Stomach (tissue), 4 donors: ENCODE results near the gene MS4A4E.

ENCODE experiments used
- POLR2A ChIP-seq, 4 donors: fragments of 450-650 bp; IDR thresholded peaks; one replicate each; pipeline ENCODE4 v1.6.1; 2016; ENCODE audit warnings: antibody characterized with exemption in 4 of 4, control low read depth in 2 of 4, mild to moderate bottlenecking in 1 of 4, moderate library complexity in 1 of 4
- TF ChIP-seq, protein P1 (sequence below), 7 experiments: fragments of 450-650 bp in 4 of 7; fragments of 200-600 bp in 3 of 7; sonication (generic) in 3 of 7; IDR thresholded peaks; one replicate each; pipeline ENCODE4 v1.5.1; 2016 to 2019; ENCODE audit warnings: antibody characterized with exemption in 7 of 7, control low read depth in 2 of 7, mild to moderate bottlenecking in 1 of 7

DNA sequence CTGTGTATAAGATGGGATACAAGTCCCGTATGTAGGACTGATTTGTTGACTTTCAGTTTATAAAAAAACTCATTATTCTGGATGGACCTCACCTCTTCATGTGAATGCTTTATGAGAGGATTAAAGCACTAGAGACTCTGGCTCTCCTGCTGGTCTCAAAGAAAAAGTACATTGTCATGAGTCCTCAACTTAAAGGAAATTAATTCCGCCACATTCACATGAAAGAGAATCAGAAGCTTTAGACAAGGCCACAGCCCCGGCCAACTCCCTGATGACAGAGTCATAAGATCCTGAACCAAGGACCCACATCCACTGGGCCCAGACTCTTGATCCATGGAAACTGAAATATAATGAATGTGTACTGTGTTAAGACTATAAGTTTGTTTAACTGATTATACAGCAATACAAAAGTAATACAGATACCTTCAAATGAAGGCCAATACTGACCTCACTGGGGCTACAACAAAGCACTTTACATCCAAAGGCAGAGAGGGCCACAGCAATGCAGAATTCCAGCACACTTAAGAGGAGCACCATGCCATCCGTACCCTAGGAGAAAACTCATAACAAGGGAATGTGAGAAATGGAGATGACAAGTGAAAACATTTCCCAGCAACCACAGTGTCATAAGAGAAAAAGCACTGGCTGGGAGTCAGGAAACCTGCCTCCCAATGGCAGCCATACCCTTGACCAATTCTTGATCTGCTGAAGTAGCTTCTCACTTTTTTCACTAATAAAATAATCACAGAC is 34.6 kb downstream of the MS4A4E start:
- TF ChIP-seq, protein P1, sequence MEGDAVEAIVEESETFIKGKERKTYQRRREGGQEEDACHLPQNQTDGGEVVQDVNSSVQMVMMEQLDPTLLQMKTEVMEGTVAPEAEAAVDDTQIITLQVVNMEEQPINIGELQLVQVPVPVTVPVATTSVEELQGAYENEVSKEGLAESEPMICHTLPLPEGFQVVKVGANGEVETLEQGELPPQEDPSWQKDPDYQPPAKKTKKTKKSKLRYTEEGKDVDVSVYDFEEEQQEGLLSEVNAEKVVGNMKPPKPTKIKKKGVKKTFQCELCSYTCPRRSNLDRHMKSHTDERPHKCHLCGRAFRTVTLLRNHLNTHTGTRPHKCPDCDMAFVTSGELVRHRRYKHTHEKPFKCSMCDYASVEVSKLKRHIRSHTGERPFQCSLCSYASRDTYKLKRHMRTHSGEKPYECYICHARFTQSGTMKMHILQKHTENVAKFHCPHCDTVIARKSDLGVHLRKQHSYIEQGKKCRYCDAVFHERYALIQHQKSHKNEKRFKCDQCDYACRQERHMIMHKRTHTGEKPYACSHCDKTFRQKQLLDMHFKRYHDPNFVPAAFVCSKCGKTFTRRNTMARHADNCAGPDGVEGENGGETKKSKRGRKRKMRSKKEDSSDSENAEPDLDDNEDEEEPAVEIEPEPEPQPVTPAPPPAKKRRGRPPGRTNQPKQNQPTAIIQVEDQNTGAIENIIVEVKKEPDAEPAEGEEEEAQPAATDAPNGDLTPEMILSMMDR (IDR thresholded peaks at IDR 0.05): no peak
- TF ChIP-seq POLR2A (IDR thresholded peaks at IDR 0.05): no peak
